ENCODE data around the gene KIF20A. TPM values are rescaled to one million over a fixed set of nuclear protein-coding genes. Genes with fewer than 3 reads are reported as not detected.
"Not testable (repeated sequence)": the region's sequence is repeated elsewhere in the genome, so short reads cannot be mapped to it uniquely, and the experiment has no call there.

KIF20A gene
- total RNA-seq, 1 experiment from 2014 or later: 84.9 TPM

GRCh38 chr5:138188626-138189025 is 9.7 kb downstream of the KIF20A start:
- Histone ChIP-seq H3K27me3 (replicated peaks; ENCODE audit: control insufficient read depth, insufficient read depth, low read length) (no peaks in the 10 kb centered on the region), H3K4me1 (no peaks in the 10 kb centered on the region), H3K4me3 (ENCODE audit: low read depth, low read length) (no peak overlapping the region), H3K9me3 (no peaks in the 10 kb centered on the region), H3K36me3 (ENCODE audit: control insufficient read depth, insufficient read depth, low read length) (peaks cover 9% of the 10 kb centered on the region)
- intact Hi-C loops (cut with micrococcal nuclease; ENCODE audit: unreplicated experiment): no loop called here
- BruUV-seq (replicated peaks): no TSS peak
- H3K36me3 Mint-ChIP-seq (ENCODE audit: insufficient read depth, unreplicated experiment): peaks cover 94% of the 10 kb centered on the region
- CTCF ChIA-PET: no interaction called here
- POLR2A ChIA-PET: interaction anchor here (1.2 kb wide), 1 partner anchor 10 kb away, joined by 3 read pairs; the partner anchor contains the start of gene KIF20A
- DNase-seq: no peak
- no peaks in the 10 kb centered on the region for H3K9me3 Mint-ChIP-seq (ENCODE audit: unreplicated experiment)
- no peaks in the 10 kb centered on the region for H3K27me3 Mint-ChIP-seq (ENCODE audit: insufficient read depth, unreplicated experiment)
- no peak for TF ChIP-seq CTCF (IDR thresholded peaks at IDR 0.05; ENCODE audit: insufficient read depth in 1 of 2, low read depth in 1 of 2, low read length in 1 of 2, severe bottlenecking in 1 of 2, unreplicated experiment in 1 of 2)
- H3K4me3 Mint-ChIP-seq (ENCODE audit: unreplicated experiment): no peak overlapping the region
- no peak overlapping the region for H3K27ac Mint-ChIP-seq (ENCODE audit: unreplicated experiment)
- no peaks in the 10 kb centered on the region for H3K4me1 Mint-ChIP-seq (ENCODE audit: low read depth, unreplicated experiment)

- Histone ChIP-seq H3K4me1 (no peaks in the 10 kb centered on the region), H3K36me3 (ENCODE audit: control insufficient read depth, insufficient read depth, low read length) (peaks cover 4% of the 10 kb centered on the region; the same call in 1 of the 2 replicates), H3K9me3 (no peaks in the 10 kb centered on the region), H3K4me3 (ENCODE audit: low read depth, low read length) (no peak overlapping the region), H3K27me3 (replicated peaks; ENCODE audit: control insufficient read depth, insufficient read depth, low read length) (no peaks in the 10 kb centered on the region)
- intact Hi-C loops (cut with micrococcal nuclease; ENCODE audit: unreplicated experiment): no loop called here
- H3K36me3 Mint-ChIP-seq (ENCODE audit: insufficient read depth, unreplicated experiment): peaks cover 77% of the 10 kb centered on the region
- no peak overlapping the region for H3K27ac Mint-ChIP-seq (ENCODE audit: unreplicated experiment)
- no peak for DNase-seq
- CTCF ChIA-PET: no interaction called here
- no peaks in the 10 kb centered on the region for H3K9me3 Mint-ChIP-seq (ENCODE audit: unreplicated experiment)
- no peaks in the 10 kb centered on the region for H3K4me1 Mint-ChIP-seq (ENCODE audit: low read depth, unreplicated experiment)
- no peak for TF ChIP-seq CTCF (IDR thresholded peaks at IDR 0.05; ENCODE audit: insufficient read depth in 1 of 2, low read depth in 1 of 2, low read length in 1 of 2, severe bottlenecking in 1 of 2, unreplicated experiment in 1 of 2)
- no peaks in the 10 kb centered on the region for H3K27me3 Mint-ChIP-seq (ENCODE audit: insufficient read depth, unreplicated experiment)
- POLR2A ChIA-PET: no interaction called here
- H3K4me3 Mint-ChIP-seq (ENCODE audit: unreplicated experiment): no peak overlapping the region
- no TSS peak for BruUV-seq (replicated peaks)
Observed at GRCh38 chr5:138192826-138193225, 13.9 kb downstream of the KIF20A start.

- peaks cover 77% of the 10 kb centered on the region for H3K36me3 Mint-ChIP-seq (ENCODE audit: insufficient read depth, unreplicated experiment)
- H3K9me3 ChIP-seq; POLR2A ChIA-PET; intact Hi-C loops (cut with micrococcal nuclease; ENCODE audit: unreplicated experiment); H3K27me3 ChIP-seq (replicated peaks; ENCODE audit: control insufficient read depth, insufficient read depth, low read length); H3K27me3 Mint-ChIP-seq (ENCODE audit: insufficient read depth, unreplicated experiment); H3K36me3 ChIP-seq (ENCODE audit: control insufficient read depth, insufficient read depth, low read length); H3K4me1 Mint-ChIP-seq (ENCODE audit: low read depth, unreplicated experiment); H3K27ac Mint-ChIP-seq (ENCODE audit: unreplicated experiment); BruUV-seq (replicated peaks); H3K4me3 Mint-ChIP-seq (ENCODE audit: unreplicated experiment); H3K9me3 Mint-ChIP-seq (ENCODE audit: unreplicated experiment); H3K4me1 ChIP-seq; DNase-seq; CTCF ChIA-PET; H3K4me3 ChIP-seq (ENCODE audit: low read depth, low read length): not testable (repeated sequence)
Observed at GRCh38 chr5:138193859-138194258, 14.9 kb downstream of the KIF20A start.

- POLR2A ChIA-PET: no interaction called here
- H3K4me3 Mint-ChIP-seq (ENCODE audit: unreplicated experiment): peak overlapping the region; percentile 5
Observed at GRCh38 chr5:138210985-138211384, 32.1 kb downstream of the KIF20A start.

More at GRCh38 chr5:138210985-138211384, 32.1 kb downstream of the KIF20A start:
- Histone ChIP-seq H3K4me1 (no peaks in the 10 kb centered on the region), H3K4me3 (ENCODE audit: low read depth, low read length) (no peak overlapping the region), H3K27me3 (replicated peaks; ENCODE audit: control insufficient read depth, insufficient read depth, low read length) (no peaks in the 10 kb centered on the region), H3K9me3 (no peaks in the 10 kb centered on the region), H3K36me3 (ENCODE audit: control insufficient read depth, insufficient read depth, low read length) (peaks cover 2% of the 10 kb centered on the region; the same call in 1 of the 2 replicates)
- intact Hi-C loops (cut with micrococcal nuclease; ENCODE audit: unreplicated experiment): loop anchor here (5.0 kb wide), 1 partner anchor 121 kb away; the partner anchor contains the start of gene CDC25C
- no peak overlapping the region for H3K27ac Mint-ChIP-seq (ENCODE audit: unreplicated experiment)
- peaks cover 36% of the 10 kb centered on the region for H3K36me3 Mint-ChIP-seq (ENCODE audit: insufficient read depth, unreplicated experiment)
- DNase-seq: no peak
- CTCF ChIA-PET: interaction anchor here (0.7 kb wide), 1 partner anchor 189 kb away, joined by 3 read pairs; no protein-coding TSS in a partner anchor
- H3K27me3 Mint-ChIP-seq (ENCODE audit: insufficient read depth, unreplicated experiment): no peaks in the 10 kb centered on the region
- no peak for TF ChIP-seq CTCF (IDR thresholded peaks at IDR 0.05; ENCODE audit: insufficient read depth in 1 of 2, low read depth in 1 of 2, low read length in 1 of 2, severe bottlenecking in 1 of 2, unreplicated experiment in 1 of 2)
- H3K4me1 Mint-ChIP-seq (ENCODE audit: low read depth, unreplicated experiment): no peaks in the 10 kb centered on the region
- H3K9me3 Mint-ChIP-seq (ENCODE audit: unreplicated experiment): no peaks in the 10 kb centered on the region
- BruUV-seq (replicated peaks): no TSS peak

All from Caco-2 (cell line).